DND-41 (cell line): ENCODE data around the gene SHC4.

Source experiments
- EZH2 ChIP-seq: IDR thresholded peaks from 3 replicates; pipeline ENCODE4 v1.6.1; 2012; ENCODE audit warnings: borderline replicate concordance, low read depth, mild to moderate bottlenecking, moderate library complexity, low read length, inconsistent platforms; ENCODE audit not compliant: severe bottlenecking
- TF ChIP-seq, protein P1 (sequence below): IDR thresholded peaks from 2 replicates; pipeline ENCODE4 v1.5.1; 2012; ENCODE audit warnings: borderline replicate concordance, low read length, moderate library complexity, mild to moderate bottlenecking; ENCODE audit not compliant: poor library complexity, severe bottlenecking; ENCODE audit errors: extremely low read depth

DNA sequence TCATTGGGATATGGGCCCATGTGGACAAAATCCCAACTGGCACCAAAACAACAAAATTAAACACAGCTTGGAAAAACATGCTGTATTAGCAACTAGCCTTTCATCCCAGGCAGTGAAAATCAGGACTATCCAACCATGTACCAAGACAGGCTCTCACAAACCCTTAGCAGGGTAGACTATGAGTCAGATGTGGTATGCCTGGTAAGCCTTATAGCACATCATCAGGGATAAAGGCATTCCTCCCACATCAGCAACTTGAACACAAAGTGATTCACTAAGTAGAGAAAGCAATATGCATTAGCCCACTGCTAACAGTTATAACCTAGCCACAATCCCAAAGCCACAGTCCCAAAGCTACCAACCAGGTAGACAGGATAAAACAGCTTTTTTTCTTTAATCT lies 160.9 kb downstream of the SHC4 start:
- TF ChIP-seq, protein P1, sequence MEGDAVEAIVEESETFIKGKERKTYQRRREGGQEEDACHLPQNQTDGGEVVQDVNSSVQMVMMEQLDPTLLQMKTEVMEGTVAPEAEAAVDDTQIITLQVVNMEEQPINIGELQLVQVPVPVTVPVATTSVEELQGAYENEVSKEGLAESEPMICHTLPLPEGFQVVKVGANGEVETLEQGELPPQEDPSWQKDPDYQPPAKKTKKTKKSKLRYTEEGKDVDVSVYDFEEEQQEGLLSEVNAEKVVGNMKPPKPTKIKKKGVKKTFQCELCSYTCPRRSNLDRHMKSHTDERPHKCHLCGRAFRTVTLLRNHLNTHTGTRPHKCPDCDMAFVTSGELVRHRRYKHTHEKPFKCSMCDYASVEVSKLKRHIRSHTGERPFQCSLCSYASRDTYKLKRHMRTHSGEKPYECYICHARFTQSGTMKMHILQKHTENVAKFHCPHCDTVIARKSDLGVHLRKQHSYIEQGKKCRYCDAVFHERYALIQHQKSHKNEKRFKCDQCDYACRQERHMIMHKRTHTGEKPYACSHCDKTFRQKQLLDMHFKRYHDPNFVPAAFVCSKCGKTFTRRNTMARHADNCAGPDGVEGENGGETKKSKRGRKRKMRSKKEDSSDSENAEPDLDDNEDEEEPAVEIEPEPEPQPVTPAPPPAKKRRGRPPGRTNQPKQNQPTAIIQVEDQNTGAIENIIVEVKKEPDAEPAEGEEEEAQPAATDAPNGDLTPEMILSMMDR, result no peak
- no peak for TF ChIP-seq EZH2
